ENCODE data around the gene ZNF606.

The ZNF606 gene

DNA sequence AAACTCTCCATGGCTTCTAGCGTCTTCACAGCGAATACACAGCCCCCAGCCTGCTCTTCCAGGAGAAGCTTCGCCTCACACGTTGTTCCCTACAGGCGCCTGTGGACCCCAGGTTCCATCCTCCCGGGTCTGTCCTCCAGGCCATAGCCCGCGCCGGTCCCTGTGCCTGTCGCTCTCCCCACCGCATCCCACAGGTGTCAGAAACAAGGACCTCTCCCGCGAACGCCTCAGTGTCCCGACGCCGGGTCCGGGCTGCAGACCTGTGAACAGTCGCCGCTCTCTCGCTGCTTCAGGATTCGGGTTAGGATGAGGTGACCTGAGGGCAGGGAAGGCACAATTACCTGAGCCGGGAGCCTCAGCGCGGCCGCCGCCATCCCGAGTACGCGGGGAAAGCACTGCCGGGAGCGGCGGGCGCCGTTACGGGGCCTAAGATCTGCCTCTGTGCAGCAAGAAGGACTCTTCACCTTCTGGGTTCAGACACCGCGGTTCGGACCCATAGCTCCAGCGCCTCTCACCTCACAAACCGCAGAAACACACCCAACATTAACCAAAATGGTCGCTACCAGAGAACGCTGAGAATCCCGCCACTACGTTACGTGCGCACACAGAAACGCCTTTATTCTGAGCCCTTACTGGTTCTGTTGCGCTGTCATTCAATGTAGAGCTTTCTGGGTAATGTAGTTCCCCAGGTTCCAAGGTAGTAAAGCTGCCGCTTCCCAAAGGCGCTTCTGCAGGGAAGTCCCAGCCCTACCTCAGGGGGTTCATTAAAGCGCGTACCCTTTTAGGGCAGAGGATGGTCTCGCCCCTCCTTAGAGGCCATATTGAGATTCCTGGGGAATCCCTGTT lies 67.6 kb downstream of the ZNF606 start, which contains the start of gene ZNF418:
ZNF418 (minus strand) TSS at position 583 of the 846 bp plus-strand sequence. CDS start 1,580 bp downstream, outside the sequence.
- no peak for DNase-seq (ENCODE audit: low read depth in 2 of 2, low spot score in 1 of 2)

DNA sequence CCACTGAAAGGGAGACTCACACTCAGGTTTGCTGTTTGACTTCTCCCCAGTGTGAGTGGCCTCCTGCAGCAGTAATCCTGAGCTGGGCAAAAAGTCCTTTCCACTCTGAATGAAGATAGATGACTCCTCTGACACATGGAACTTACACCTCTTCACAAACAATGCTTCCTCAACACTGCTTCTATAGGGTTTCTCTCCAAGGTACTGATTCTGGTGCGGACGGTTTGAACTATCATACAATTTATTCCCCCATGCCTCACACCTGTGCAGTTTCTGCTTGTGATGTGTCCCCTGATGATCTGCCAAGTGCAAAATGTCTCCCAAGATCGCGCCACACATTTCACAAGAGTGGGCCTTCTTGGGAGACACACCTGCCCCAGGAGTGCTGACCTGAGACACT lies 75.0 kb downstream of the ZNF606 start:
- DNase-seq (ENCODE audit: low read depth in 2 of 2, low spot score in 1 of 2) = no peak

Measured in stimulated activated CD8-positive, alpha-beta memory T cell treated with anti-CD3 and anti-CD28 coated beads, Interleukin-4, amount 100 ng/mL, for 1 hour (primary cell).